HG02642 (cell line): ENCODE results near the gene ICA1.
"Not testable (repeated sequence)": the region's sequence is repeated elsewhere in the genome, so short reads cannot be mapped to it uniquely, and the experiment has no call there.

ENCODE experiments used
- ATAC-seq: cut with Tn5 transposase; IDR thresholded peaks from one replicate; pipeline ENCODE4 v1.9.1; 2021; ENCODE audit warnings: mild to moderate bottlenecking; ENCODE audit not compliant: unreplicated experiment, poor library complexity

Gene ICA1

DNA sequence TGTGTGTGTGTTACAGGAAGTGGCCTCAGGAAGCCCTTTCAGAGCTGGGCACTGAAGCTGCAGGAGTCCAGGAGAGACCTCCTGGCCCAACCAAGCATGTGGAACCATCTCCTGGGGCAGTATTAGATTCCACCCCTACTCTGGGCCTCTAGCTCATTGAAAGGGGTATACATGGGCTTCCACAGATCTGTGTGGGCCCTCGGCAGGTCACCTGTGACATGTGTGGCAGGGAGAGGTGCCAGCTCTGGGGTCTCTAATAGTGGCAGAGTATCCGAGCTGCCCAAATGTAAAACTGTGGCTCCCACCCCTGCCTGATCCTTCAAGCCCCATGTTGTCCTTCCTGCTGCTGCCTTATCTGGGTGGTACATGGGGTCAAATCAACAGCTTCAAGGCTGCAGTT is 149.3 kb downstream of the ICA1 start:
- ATAC-seq, result no peak

GRCh38 chr7:8111282-8111960 is 150.5 kb downstream of the ICA1 start:
- no peak for ATAC-seq

GRCh38 chr7:8109196-8110022 is 152.6 kb downstream of the ICA1 start:
- no peak for ATAC-seq

- ATAC-seq, result no peak
These were observed 156.4 kb downstream of the ICA1 start for GRCh38 chr7:8105449-8106095.

DNA sequence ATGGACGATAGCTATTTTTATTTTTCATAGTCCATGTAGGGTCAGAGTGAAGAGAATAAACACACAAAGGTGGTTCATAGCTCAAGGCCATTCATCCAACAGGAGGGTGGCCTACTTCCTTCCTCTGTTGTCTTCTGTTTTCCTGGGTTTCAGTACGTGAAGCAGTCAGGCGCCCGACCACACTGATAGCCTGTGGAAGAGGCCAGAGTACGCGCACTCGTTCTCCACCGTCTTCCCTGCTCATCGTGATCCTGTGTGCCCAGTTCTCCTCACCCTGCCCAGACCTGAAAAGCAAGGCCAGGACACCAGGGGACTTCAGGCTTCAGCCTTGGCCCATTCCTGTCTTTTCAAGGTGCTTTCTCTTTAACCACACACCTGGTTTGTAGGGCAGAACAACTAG is 158.7 kb downstream of the ICA1 start:
- no peak for ATAC-seq

- ATAC-seq, result not testable (repeated sequence)
These were observed 160.7 kb downstream of the ICA1 start for GRCh38 chr7:8101292-8101691.

GRCh38 chr7:8094164-8095140 is 167.5 kb downstream of the ICA1 start:
- no peak for ATAC-seq

- no peak for ATAC-seq
These were observed 169.8 kb downstream of the ICA1 start for GRCh38 chr7:8092140-8092539.

DNA sequence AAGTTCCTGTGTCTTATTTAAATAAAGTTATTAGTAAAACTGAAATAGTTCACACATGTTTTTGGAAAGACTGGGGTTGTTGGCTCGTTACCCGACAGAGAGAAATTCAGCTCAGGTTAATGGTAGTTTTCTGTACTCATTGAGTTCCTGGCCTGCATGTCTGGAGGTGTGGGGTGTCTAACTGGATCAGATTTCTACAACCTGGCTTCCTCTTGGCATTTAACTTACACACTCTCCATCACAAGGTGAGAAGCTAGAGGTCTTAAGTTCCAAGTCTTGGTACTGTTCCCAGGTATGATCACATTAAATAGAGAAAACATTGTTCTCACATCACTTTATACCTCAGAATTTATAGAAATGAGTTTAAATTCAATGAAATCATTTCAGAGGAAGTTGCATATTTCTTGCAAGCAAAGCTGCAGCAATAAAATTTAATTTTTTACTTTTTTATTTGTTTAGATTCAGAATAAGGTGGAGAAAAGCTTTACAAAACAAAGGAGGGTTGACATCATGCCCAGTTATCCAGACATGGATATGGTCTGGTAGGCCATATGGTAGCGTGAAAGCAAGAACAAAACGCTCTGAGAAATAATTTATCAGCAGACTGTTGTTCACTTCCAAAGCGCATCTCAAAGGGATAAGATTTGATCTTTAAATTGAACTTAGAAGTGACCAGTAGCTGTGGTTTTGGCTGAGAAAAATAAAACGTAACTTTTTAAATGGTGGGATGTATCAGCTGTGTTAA is 172.8 kb downstream of the ICA1 start:
- ATAC-seq, result no peak

GRCh38 chr7:8086239-8086638 is 175.7 kb downstream of the ICA1 start:
- no peak for ATAC-seq

DNA sequence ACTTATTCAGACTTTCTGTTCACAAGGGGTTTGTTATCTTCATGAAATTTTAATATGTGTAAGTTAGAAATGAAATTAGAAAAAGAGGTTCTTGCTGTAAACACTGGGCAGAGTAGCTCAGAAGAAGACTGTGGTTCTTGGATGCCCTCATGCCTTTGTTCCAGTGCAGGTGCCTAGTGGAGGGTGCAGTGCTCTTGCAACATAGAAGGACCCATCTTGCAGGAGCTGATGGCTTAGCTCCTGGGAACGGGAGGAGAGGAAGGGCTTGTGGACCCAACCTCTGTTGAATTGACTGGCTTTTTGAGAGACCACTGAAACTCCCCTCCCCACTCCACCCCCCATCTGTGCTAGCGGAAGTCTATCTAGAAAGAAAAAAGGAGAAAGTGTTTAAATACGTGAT is 176.5 kb downstream of the ICA1 start:
- no peak for ATAC-seq

GRCh38 chr7:8084836-8085235 is 177.1 kb downstream of the ICA1 start:
- no peak for ATAC-seq

GRCh38 chr7:8082762-8083161 is 179.2 kb downstream of the ICA1 start:
- ATAC-seq, result no peak

GRCh38 chr7:8078418-8078817 is 183.5 kb downstream of the ICA1 start:
- no peak for ATAC-seq

- ATAC-seq, result no peak
These were observed 191.4 kb downstream of the ICA1 start for GRCh38 chr7:8070451-8071180.

DNA sequence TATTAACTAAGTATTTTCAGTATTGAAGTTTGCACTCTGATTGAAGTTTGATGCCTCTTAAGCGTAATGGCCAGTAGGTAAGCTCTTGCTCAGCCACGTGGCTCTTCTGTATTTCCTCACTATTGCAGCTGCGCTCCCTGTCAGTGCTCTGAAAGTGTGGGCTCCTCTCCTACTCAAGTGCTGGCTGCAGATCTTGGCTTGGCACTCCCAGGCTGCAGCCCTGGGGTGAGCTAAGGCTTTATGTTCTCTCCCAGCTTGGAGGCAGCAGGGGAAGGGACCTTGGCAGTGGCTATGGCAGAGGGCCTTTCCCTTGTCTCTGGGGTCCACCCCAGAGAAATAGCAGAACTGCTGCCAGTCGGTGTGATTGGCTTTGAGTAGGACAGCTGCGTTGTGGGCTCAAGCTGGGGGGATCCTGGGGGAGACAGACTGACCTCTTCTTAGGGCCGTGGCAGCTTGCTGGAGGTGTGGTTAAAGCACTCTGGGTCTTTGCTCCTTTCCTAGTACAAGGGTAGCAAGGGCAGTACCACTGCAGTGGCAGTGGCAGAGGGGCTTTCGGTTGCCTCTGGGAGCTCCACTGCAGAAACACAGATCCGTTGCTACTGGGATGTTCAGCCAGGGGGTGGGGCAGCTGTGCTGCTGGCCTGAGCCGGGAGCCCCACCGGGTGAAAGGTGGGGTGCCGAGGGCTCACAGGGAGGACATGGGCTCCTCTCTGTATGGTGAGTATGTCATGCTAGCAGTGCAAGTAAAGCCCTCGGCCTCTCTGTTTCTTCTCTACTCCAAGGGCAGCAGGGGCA is 192.9 kb downstream of the ICA1 start:
- ATAC-seq, result no peak

GRCh38 chr7:8065356-8065813 is 196.6 kb downstream of the ICA1 start:
- no peak for ATAC-seq

DNA sequence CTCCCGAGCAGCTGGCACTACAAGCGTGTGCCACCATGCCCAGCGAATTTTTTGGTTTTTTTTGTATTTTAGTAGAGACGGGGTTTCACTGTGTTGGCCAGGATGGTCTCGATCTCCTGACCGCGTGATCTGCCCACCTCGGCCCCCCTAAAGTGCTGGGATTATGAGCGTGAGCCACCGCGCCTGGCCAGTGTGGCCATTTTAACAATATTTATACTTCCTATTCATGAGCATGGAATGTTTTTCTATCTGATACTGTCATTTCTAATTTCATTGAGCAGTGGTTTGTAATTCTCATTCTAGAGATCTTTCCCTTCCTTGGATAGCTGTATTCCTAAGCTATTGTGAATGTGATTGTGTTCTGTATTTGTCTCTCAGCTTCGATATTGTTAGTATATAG is 197.1 kb downstream of the ICA1 start:
- no peak for ATAC-seq
